ENCODE results near the gene LCNL1. TPM values are rescaled to one million over a fixed set of nuclear protein-coding genes. Genes with fewer than 3 reads are reported as not detected.

Gene LCNL1
- total RNA-seq, 1 donor from 2014 or later = not detected

- no peaks in the 10 kb centered on the region for H3K9me3 Mint-ChIP-seq (ENCODE audit: low read depth)
- no peak overlapping the region for H3K4me3 Mint-ChIP-seq (ENCODE audit: low read depth)
- H3K36me3 Mint-ChIP-seq (ENCODE audit: insufficient read depth) = no peaks in the 10 kb centered on the region
- peaks cover 3% of the 10 kb centered on the region for H3K4me1 Mint-ChIP-seq (ENCODE audit: low read depth)
- no peak for DNase-seq (ENCODE audit: low spot score, unreplicated experiment)
- TF ChIP-seq CTCF (IDR thresholded peaks at IDR 0.05; ENCODE audit: unreplicated experiment) = no peak
- H3K27me3 Mint-ChIP-seq = peaks cover 12% of the 10 kb centered on the region
- no peak overlapping the region for H3K27ac Mint-ChIP-seq
Observed at GRCh38 chr9:136962163-136962562, 20.6 kb upstream of the LCNL1 start.

GRCh38 chr9:136962701-136963248, 20.0 kb upstream of the LCNL1 start:
- no peak for TF ChIP-seq CTCF (IDR thresholded peaks at IDR 0.05; ENCODE audit: unreplicated experiment)
- Mint-ChIP-seq H3K4me1 (ENCODE audit: low read depth) (peaks cover 3% of the 10 kb centered on the region), H3K9me3 (ENCODE audit: low read depth) (no peaks in the 10 kb centered on the region), H3K27ac (no peak overlapping the region), H3K4me3 (ENCODE audit: low read depth) (no peak overlapping the region), H3K36me3 (ENCODE audit: insufficient read depth) (no peaks in the 10 kb centered on the region), H3K27me3 (peaks cover 12% of the 10 kb centered on the region)
- DNase-seq (ENCODE audit: low spot score, unreplicated experiment) = no peak

GRCh38 chr9:136963341-136963740, 19.5 kb upstream of the LCNL1 start:
- H3K27ac Mint-ChIP-seq = no peak overlapping the region
- no peak for TF ChIP-seq CTCF (IDR thresholded peaks at IDR 0.05; ENCODE audit: unreplicated experiment)
- H3K9me3 Mint-ChIP-seq (ENCODE audit: low read depth) = no peaks in the 10 kb centered on the region
- H3K4me1 Mint-ChIP-seq (ENCODE audit: low read depth) = peaks cover 3% of the 10 kb centered on the region
- peaks cover 12% of the 10 kb centered on the region for H3K27me3 Mint-ChIP-seq
- no peak overlapping the region for H3K4me3 Mint-ChIP-seq (ENCODE audit: low read depth)
- no peak for DNase-seq (ENCODE audit: low spot score, unreplicated experiment)
- no peaks in the 10 kb centered on the region for H3K36me3 Mint-ChIP-seq (ENCODE audit: insufficient read depth)

GRCh38 chr9:136963751-136964150, 19.0 kb upstream of the LCNL1 start:
- H3K4me3 Mint-ChIP-seq (ENCODE audit: low read depth) = no peak overlapping the region
- H3K27me3 Mint-ChIP-seq = peaks cover 12% of the 10 kb centered on the region
- H3K36me3 Mint-ChIP-seq (ENCODE audit: insufficient read depth) = no peaks in the 10 kb centered on the region
- no peak for DNase-seq (ENCODE audit: low spot score, unreplicated experiment)
- no peak overlapping the region for H3K27ac Mint-ChIP-seq
- H3K9me3 Mint-ChIP-seq (ENCODE audit: low read depth) = no peaks in the 10 kb centered on the region
- H3K4me1 Mint-ChIP-seq (ENCODE audit: low read depth) = peaks cover 3% of the 10 kb centered on the region
- no peak for TF ChIP-seq CTCF (IDR thresholded peaks at IDR 0.05; ENCODE audit: unreplicated experiment)

- no peak overlapping the region for H3K4me3 Mint-ChIP-seq (ENCODE audit: low read depth)
- H3K4me1 Mint-ChIP-seq (ENCODE audit: low read depth) = peaks cover 3% of the 10 kb centered on the region
- H3K9me3 Mint-ChIP-seq (ENCODE audit: low read depth) = no peaks in the 10 kb centered on the region
- H3K36me3 Mint-ChIP-seq (ENCODE audit: insufficient read depth) = no peaks in the 10 kb centered on the region
- DNase-seq (ENCODE audit: low spot score, unreplicated experiment) = no peak
- H3K27ac Mint-ChIP-seq = no peak overlapping the region
- no peak for TF ChIP-seq CTCF (IDR thresholded peaks at IDR 0.05; ENCODE audit: unreplicated experiment)
- H3K27me3 Mint-ChIP-seq = peaks cover 12% of the 10 kb centered on the region
Observed at GRCh38 chr9:136964171-136964689, 18.6 kb upstream of the LCNL1 start.

Measured in progenitor cell of endocrine pancreas (in vitro differentiated cells).